CD14-positive monocyte (primary cell): ENCODE results near the gene TP53BP2. TPM values are rescaled to one million over a fixed set of nuclear protein-coding genes. Genes with fewer than 3 reads are reported as not detected.

Experiments used
- DNase-seq, 3 donors: peaks; one replicate each; pipeline ENCODE4 v3.0.0-alpha.2; 2011 to 2022
- H2AFZ ChIP-seq: 2 replicates; pipeline ENCODE4 v1.6.0; 2012; ENCODE audit warnings: mild to moderate bottlenecking, low read depth, low read length, inconsistent platforms; ENCODE audit not compliant: insufficient read depth, poor library complexity, severe bottlenecking
- H3K27ac ChIP-seq, 2 donors: 1 replicate in 1 of 2; 2 replicates in 1 of 2; pipeline ENCODE4 v1.5.1; 2012 to 2013; ENCODE audit warnings: low read length in 2 of 2, control low read depth in 1 of 2, inconsistent platforms in 1 of 2, low read depth in 1 of 2, mild to moderate bottlenecking in 1 of 2
- H3K27me3 ChIP-seq, 2 donors: one replicate each; pipeline versions ENCODE4 v1.6.0 to v1.6.1; 2011 to 2013; ENCODE audit warnings: low read length in 2 of 2; ENCODE audit not compliant: control insufficient read depth in 2 of 2, insufficient read depth in 2 of 2
- H3K36me3 ChIP-seq, 2 donors: replicated peaks in 1 of 2; 1 replicate in 1 of 2; 2 replicates in 1 of 2; pipeline versions ENCODE4 v1.5.1 to v1.6.1; 2012 to 2013; ENCODE audit warnings: low read length in 2 of 2, control low read depth in 1 of 2, inconsistent platforms in 1 of 2, mild to moderate bottlenecking in 1 of 2; ENCODE audit not compliant: insufficient read depth in 2 of 2, control insufficient read depth in 1 of 2
- H3K4me1 ChIP-seq, 2 donors: 1 replicate in 1 of 2; 2 replicates in 1 of 2; pipeline versions ENCODE4 v1.5.1 to v1.6.1; 2012 to 2013; ENCODE audit warnings: low read length in 2 of 2, control low read depth in 1 of 2, inconsistent platforms in 1 of 2, mild to moderate bottlenecking in 1 of 2, moderate library complexity in 1 of 2; ENCODE audit not compliant: insufficient read depth in 2 of 2, control insufficient read depth in 1 of 2
- H3K4me2 ChIP-seq: replicated peaks from 2 replicates; pipeline ENCODE3; 2012; ENCODE audit warnings: low read length, moderate library complexity, mild to moderate bottlenecking; ENCODE audit not compliant: poor library complexity, severe bottlenecking; ENCODE audit errors: extremely low read depth
- H3K4me3 ChIP-seq, 3 experiments: fragments of 200-600 bp in 1 of 3; sonication (generic) in 1 of 3; replicated peaks in 1 of 3; 1 replicate in 2 of 3; 2 replicates in 1 of 3; pipeline ENCODE4 v1.5.1; 2011 to 2013; ENCODE audit warnings: low read length in 3 of 3, mild to moderate bottlenecking in 3 of 3, control low read depth in 2 of 3, low read depth in 2 of 3, inconsistent platforms in 1 of 3, moderate library complexity in 1 of 3
- H3K79me2 ChIP-seq: 2 replicates; pipeline ENCODE4 v1.6.0; 2012; ENCODE audit warnings: mild to moderate bottlenecking, control low read depth, inconsistent platforms, low read length, moderate library complexity; ENCODE audit not compliant: insufficient read depth
- H3K9ac ChIP-seq: 2 replicates; pipeline ENCODE4 v1.6.0; 2017; ENCODE audit warnings: low read length, mild to moderate bottlenecking; ENCODE audit not compliant: insufficient read depth, poor library complexity, severe bottlenecking
- H3K9me3 ChIP-seq, 2 donors: replicated peaks in 1 of 2; 1 replicate in 1 of 2; 2 replicates in 1 of 2; pipeline versions ENCODE4 v1.5.1 to v1.6.1; 2012 to 2013; ENCODE audit warnings: low read length in 2 of 2, control low read depth in 1 of 2; ENCODE audit not compliant: control insufficient read depth in 1 of 2, insufficient read depth in 1 of 2
- H4K20me1 ChIP-seq: 2 replicates; pipeline ENCODE4 v1.6.0; 2012; ENCODE audit warnings: mild to moderate bottlenecking, low read length, control low read depth, moderate library complexity; ENCODE audit not compliant: insufficient read depth
- H3K27ac Mint-ChIP-seq, 7 donors: one replicate each; pipeline ENCODE4 v1.8.0; 2020; ENCODE audit warnings: mild to moderate bottlenecking in 7 of 7, mixed read lengths in 7 of 7, moderate library complexity in 6 of 7, inconsistent platforms in 2 of 7
- H3K27me3 Mint-ChIP-seq, 3 donors: one replicate each; pipeline ENCODE4 v1.8.0; 2021 to 2022; ENCODE audit warnings: low read depth in 3 of 3, mild to moderate bottlenecking in 3 of 3, mixed read lengths in 3 of 3, moderate library complexity in 3 of 3, inconsistent platforms in 1 of 3
- H3K36me3 Mint-ChIP-seq, 2 donors: one replicate each; pipeline ENCODE4 v1.8.0; 2020; ENCODE audit warnings: mixed read lengths in 2 of 2, inconsistent platforms in 1 of 2, mild to moderate bottlenecking in 1 of 2
- H3K4me1 Mint-ChIP-seq: one replicate; pipeline ENCODE4 v1.8.0; 2020; ENCODE audit warnings: mild to moderate bottlenecking, mixed read lengths
- H3K4me3 Mint-ChIP-seq, 2 donors: one replicate each; pipeline ENCODE4 v1.8.0; 2020; ENCODE audit warnings: mild to moderate bottlenecking in 2 of 2, mixed read lengths in 2 of 2, moderate library complexity in 1 of 2
- H3K9me3 Mint-ChIP-seq, 7 donors: one replicate each; pipeline ENCODE4 v1.8.0; 2020 to 2022; ENCODE audit warnings: mixed read lengths in 7 of 7, mild to moderate bottlenecking in 6 of 7, moderate library complexity in 6 of 7, inconsistent platforms in 2 of 7
- WGBS: methylation state at CpG from one replicate; pipeline ENCODE4 v1.1.5; 2013; ENCODE audit warnings: missing lambda C conversion rate; ENCODE audit not compliant: insufficient coverage; 5-methylcytosine and 5-hydroxymethylcytosine counted together
- intact Hi-C, 2 donors: fragments of 100-400 bp; cut with micrococcal nuclease; formaldehyde crosslinking; loops; one replicate each; pipeline versions ENCODE4 v1.15.0 to v1.15.1; 2023
- polyA plus RNA-seq, 3 donors: library from polyadenylated mRNA; depleted of rRNA in 1 of 3; unstranded in 2 of 3; stranded (reverse) in 1 of 3; fragments of 300-500 nt in 2 of 3; fragments of >200 nt in 1 of 3; fragmentation: Illumina TruSeq in 2 of 3; gene quantifications; 1 replicate in 2 of 3; 2 replicates in 1 of 3; pipeline ENCODE4 v1.2.3, GENCODE V29; 2012 to 2021
- TF ChIP-seq, protein P1 (sequence below): fragments of 200-600 bp; IDR thresholded peaks from one replicate; pipeline ENCODE4 v1.8.0; 2022; ENCODE audit warnings: antibody characterized with exemption, mild to moderate bottlenecking

Gene TP53BP2
- polyA plus RNA-seq, 3 donors: 5.7 to 19.7 (median 8.8) TPM

DNA sequence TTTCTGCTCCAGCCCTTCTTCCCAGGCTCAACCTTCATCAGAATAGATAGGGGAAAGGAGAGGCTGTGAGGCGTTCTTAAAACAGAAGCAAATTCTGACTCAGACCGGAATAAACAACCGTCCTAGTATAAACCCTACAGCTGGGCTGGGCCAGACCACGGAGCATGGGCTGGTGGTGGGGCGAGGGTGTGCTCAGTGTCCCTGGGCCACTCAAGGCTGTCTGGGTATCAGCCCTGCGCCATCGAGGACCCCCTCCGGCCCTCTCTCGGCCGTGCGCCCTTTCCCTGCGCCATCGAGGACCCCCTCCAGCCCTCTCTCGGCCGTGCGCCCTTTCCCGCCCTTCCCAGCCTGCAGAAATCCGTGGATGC lies 97.4 kb downstream of the TP53BP2 start:
- Histone ChIP-seq H3K27ac (peak overlapping the region; percentile 3 to 23), H3K4me2 (peak overlapping the region; percentile 79), H3K9me3 (no peaks in the 10 kb centered on the region), H2AFZ (peak overlapping the region; percentile 79), H3K9ac (peak overlapping the region; percentile 49), H3K4me1 (peaks cover 12 to 26% of the 10 kb centered on the region in 2 donors), H3K79me2 (no peaks in the 10 kb centered on the region), H3K4me3 (peak overlapping the region in 2 of 3 experiments; percentile 32 to 74), H4K20me1 (peaks cover 37% of the 10 kb centered on the region), H3K36me3 (peaks cover 84 to 96% of the 10 kb centered on the region in 2 donors), H3K27me3 (no peaks in the 10 kb centered on the region)
- WGBS: 80% methylated on average over 17 of the region's 18 CpGs
- peaks cover 24% of the 10 kb centered on the region for H3K4me1 Mint-ChIP-seq
- H3K27ac Mint-ChIP-seq: peak overlapping the region in 2 of 7 donors; percentile 5 to 87
- no peaks in the 10 kb centered on the region for H3K9me3 Mint-ChIP-seq
- peak overlapping the region; percentile 77 to 83 for H3K4me3 Mint-ChIP-seq
- intact Hi-C loops: loop anchor here (2.0 to 5.0 kb wide), 3 partner anchors 34 to 50 kb away; partner anchors contain the start of gene CAPN2 (in 1 of the 2)
- H3K27me3 Mint-ChIP-seq: peaks cover 0 to 2% (median 0%) of the 10 kb centered on the region in 3 donors
- TF ChIP-seq, protein P1, sequence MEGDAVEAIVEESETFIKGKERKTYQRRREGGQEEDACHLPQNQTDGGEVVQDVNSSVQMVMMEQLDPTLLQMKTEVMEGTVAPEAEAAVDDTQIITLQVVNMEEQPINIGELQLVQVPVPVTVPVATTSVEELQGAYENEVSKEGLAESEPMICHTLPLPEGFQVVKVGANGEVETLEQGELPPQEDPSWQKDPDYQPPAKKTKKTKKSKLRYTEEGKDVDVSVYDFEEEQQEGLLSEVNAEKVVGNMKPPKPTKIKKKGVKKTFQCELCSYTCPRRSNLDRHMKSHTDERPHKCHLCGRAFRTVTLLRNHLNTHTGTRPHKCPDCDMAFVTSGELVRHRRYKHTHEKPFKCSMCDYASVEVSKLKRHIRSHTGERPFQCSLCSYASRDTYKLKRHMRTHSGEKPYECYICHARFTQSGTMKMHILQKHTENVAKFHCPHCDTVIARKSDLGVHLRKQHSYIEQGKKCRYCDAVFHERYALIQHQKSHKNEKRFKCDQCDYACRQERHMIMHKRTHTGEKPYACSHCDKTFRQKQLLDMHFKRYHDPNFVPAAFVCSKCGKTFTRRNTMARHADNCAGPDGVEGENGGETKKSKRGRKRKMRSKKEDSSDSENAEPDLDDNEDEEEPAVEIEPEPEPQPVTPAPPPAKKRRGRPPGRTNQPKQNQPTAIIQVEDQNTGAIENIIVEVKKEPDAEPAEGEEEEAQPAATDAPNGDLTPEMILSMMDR: no peak
- H3K36me3 Mint-ChIP-seq: peaks cover 87 to 90% of the 10 kb centered on the region in 2 donors
- peak in 1 of 3 donors; percentile 56 for DNase-seq

DNA sequence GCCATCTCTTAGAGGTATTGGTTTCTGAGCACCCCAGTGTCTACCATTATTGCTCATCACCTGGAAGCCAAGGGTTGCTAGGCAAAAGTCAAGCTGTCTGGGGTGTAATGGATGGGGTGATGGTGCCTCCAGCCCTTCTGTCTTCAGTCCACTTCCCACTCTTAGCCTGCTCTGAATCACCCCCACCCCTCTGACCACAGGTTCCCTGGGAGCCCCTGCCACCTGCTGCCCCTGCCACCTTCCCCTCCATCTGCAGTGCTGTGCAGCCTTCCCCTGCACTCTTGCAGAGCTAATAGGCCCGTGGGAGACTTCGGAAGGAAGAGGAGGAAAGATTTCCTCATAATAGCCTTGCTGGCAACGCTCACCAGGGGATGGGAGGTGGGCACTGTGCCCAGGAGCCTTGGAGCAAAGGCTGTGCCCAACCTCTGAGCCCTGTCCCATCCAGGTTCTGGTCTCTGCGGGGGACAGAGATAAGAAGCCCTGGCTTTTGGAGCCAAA lies 97.9 kb downstream of the TP53BP2 start:
- H3K36me3 Mint-ChIP-seq: peaks cover 87 to 90% of the 10 kb centered on the region in 2 donors
- no peak overlapping the region for H3K27ac ChIP-seq
- peak overlapping the region in 1 of 7 donors; percentile 87 for H3K27ac Mint-ChIP-seq
- TF ChIP-seq, protein P1: no peak
- peaks cover 83 to 96% of the 10 kb centered on the region in 2 donors for H3K36me3 ChIP-seq
- peaks cover 0 to 2% (median 0%) of the 10 kb centered on the region in 3 donors for H3K27me3 Mint-ChIP-seq
- H3K9me3 ChIP-seq: no peaks in the 10 kb centered on the region
- H3K4me1 ChIP-seq: peaks cover 12 to 23% of the 10 kb centered on the region in 2 donors
- intact Hi-C loops: loop anchor here (2.0 to 5.0 kb wide), 3 partner anchors 33 to 49 kb away; partner anchors contain the start of gene CAPN2 (in 1 of the 2)
- no peaks in the 10 kb centered on the region for H3K27me3 ChIP-seq
- H3K4me3 Mint-ChIP-seq: no peak overlapping the region
- peaks cover 22% of the 10 kb centered on the region for H3K4me1 Mint-ChIP-seq
- H2AFZ ChIP-seq: no peak overlapping the region
- peaks cover 42% of the 10 kb centered on the region for H4K20me1 ChIP-seq
- peaks cover 2% of the 10 kb centered on the region for H3K79me2 ChIP-seq
- no peak overlapping the region for H3K9ac ChIP-seq
- H3K9me3 Mint-ChIP-seq: no peaks in the 10 kb centered on the region
- no peak for DNase-seq
- no peak overlapping the region for H3K4me3 ChIP-seq
- WGBS: 56% methylated on average over 4 of the region's 4 CpGs
- H3K4me2 ChIP-seq: no peak overlapping the region
